K562 (cell line): ENCODE data around the gene MYO18B. TPM values are rescaled to one million over a fixed set of nuclear protein-coding genes. Genes with fewer than 3 reads are reported as not detected.

Source experiments
- HDAC3 ChIP-seq: fragments of 450-650 bp; IDR thresholded peaks from 2 replicates; pipeline ENCODE4 v1.6.1; 2018; ENCODE audit warnings: borderline replicate concordance, mild to moderate bottlenecking, moderate library complexity; ENCODE audit not compliant: partially characterized antibody
- KLF16 ChIP-seq: IDR thresholded peaks from 2 replicates; pipeline ENCODE4 v1.6.1; 2016; ENCODE audit warnings: antibody characterized with exemption
- RB1 ChIP-seq: fragments of 450-650 bp; IDR thresholded peaks from 2 replicates; pipeline ENCODE4 v1.6.1; 2017; ENCODE audit warnings: low read depth, mild to moderate bottlenecking
- RBM25 ChIP-seq: fragments of 200-400 bp; formaldehyde crosslinking; IDR thresholded peaks from 2 replicates; pipeline ENCODE4 v1.6.1; 2018; ENCODE audit warnings: low read length, low read depth, moderate library complexity; ENCODE audit not compliant: severe bottlenecking
- ZFX ChIP-seq: sonication (generic); formaldehyde crosslinking; IDR thresholded peaks from 2 replicates; pipeline ENCODE4 v1.8.0; 2022; ENCODE audit warnings: mild to moderate bottlenecking, missing genetic modification reagents, moderate library complexity
- ZNF23 ChIP-seq: fragments of 250-450 bp; sonication (Bioruptor Pico); IDR thresholded peaks from 2 replicates; pipeline ENCODE4 v1.4.0; 2020; ENCODE audit warnings: mild to moderate bottlenecking
- polyA plus RNA-seq, 8 experiments: library from polyadenylated mRNA; depleted of rRNA in 4 of 8; stranded (reverse) in 5 of 8; unstranded in 3 of 8; fragments of >200 nt; fragmentation: Nextera tagmentation in 2 of 8; fragmentation: Illumina TruSeq in 1 of 8; extraction: Ambion mirVana in 2 of 8; extraction: Trizol in 1 of 8; gene quantifications; 2 replicates each; pipeline versions ENCODE4 v1.2.1 to v1.2.3, GENCODE V29; 2011 to 2014; ENCODE audit warnings: inconsistent platforms in 1 of 8, missing spikeins in 1 of 8
- total RNA-seq, 7 experiments: library from RNA; depleted of rRNA in 6 of 7; stranded (reverse); fragments of >200 nt in 6 of 7; fragmentation: Illumina TruSeq in 2 of 7; extraction: Trizol in 2 of 7; gene quantifications; 2 replicates each; pipeline versions ENCODE4 v1.2.1 to v1.2.3, GENCODE V29; 2011 to 2021; ENCODE audit warnings: low replicate concordance in 1 of 7
- TF ChIP-seq, protein P1 (sequence below), 2 experiments: fragments of 450-650 bp in 1 of 2; sonication (generic) in 1 of 2; formaldehyde crosslinking in 1 of 2; IDR thresholded peaks; 2 replicates each; pipeline versions ENCODE4 v1.7.1 to v1.9.0; 2016 to 2022; ENCODE audit warnings: inconsistent platforms in 1 of 2, mild to moderate bottlenecking in 1 of 2, missing genetic modification reagents in 1 of 2
- TF ChIP-seq, protein P2 (sequence below): fragments of 450-650 bp; formaldehyde crosslinking; IDR thresholded peaks from 2 replicates; pipeline ENCODE4 v1.4.0; 2020; ENCODE audit warnings: mild to moderate bottlenecking, moderate library complexity

The MYO18B gene
- total and polyA plus RNA-seq, 9 of the 15 experiments (the other 6 are each of a cell fraction or from before 2014, with no cell fraction given), result 0.06 to 7.0 (median 4.3) TPM

DNA sequence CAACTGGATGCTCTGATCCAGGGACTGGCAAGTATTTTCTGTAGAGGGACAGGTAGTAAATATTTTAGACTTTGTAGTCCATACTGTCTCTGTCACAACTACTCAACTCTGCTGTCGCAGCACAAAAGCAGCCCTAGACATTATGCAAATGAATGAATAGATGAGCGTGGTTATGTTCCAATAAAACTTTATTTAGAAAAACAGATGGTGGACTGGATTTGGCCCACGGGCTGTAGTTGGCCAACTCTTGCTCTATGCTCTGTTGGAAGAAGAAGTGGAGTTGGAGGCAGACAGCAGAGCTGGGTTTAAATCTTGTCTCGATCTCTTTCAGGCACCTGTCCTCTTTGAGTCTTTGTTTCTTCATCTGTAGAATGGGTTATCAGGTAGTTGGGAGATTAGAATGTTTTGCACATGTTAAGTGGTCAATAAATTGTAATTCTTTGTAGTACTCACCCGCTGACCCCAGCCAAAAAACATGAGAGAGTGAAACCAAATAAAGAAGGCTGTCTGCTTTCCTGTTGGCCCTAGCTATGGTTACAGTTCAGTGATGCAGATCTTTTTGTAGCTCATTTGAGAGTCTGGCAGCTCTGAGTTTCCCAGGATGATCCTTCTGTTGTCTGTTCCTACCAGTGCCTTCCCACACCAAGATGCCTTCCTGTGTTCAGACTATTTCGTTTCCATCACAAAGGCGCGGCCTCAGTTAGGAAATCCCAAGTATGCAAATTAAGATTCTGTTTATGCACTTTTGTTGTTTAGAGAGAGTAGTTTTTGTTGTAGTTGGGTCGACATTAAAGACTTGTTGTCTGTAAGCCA is 229.2 kb downstream of the MYO18B start (continued):
- TF ChIP-seq, protein P1, sequence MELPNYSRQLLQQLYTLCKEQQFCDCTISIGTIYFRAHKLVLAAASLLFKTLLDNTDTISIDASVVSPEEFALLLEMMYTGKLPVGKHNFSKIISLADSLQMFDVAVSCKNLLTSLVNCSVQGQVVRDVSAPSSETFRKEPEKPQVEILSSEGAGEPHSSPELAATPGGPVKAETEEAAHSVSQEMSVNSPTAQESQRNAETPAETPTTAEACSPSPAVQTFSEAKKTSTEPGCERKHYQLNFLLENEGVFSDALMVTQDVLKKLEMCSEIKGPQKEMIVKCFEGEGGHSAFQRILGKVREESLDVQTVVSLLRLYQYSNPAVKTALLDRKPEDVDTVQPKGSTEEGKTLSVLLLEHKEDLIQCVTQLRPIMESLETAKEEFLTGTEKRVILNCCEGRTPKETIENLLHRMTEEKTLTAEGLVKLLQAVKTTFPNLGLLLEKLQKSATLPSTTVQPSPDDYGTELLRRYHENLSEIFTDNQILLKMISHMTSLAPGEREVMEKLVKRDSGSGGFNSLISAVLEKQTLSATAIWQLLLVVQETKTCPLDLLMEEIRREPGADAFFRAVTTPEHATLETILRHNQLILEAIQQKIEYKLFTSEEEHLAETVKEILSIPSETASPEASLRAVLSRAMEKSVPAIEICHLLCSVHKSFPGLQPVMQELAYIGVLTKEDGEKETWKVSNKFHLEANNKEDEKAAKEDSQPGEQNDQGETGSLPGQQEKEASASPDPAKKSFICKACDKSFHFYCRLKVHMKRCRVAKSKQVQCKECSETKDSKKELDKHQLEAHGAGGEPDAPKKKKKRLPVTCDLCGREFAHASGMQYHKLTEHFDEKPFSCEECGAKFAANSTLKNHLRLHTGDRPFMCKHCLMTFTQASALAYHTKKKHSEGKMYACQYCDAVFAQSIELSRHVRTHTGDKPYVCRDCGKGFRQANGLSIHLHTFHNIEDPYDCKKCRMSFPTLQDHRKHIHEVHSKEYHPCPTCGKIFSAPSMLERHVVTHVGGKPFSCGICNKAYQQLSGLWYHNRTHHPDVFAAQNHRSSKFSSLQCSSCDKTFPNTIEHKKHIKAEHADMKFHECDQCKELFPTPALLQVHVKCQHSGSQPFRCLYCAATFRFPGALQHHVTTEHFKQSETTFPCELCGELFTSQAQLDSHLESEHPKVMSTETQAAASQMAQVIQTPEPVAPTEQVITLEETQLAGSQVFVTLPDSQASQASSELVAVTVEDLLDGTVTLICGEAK (IDR thresholded peaks at IDR 0.05), result peak; percentile 84
- TF ChIP-seq, protein P1 (CRISPR knock-in tag; IDR thresholded peaks at IDR 0.05), result peak; percentile 66
- TF ChIP-seq HDAC3 (no peak), ZFX (no peak), RBM25 (peak; percentile 6), RB1 (no peak), KLF16 (no peak), ZNF23 (no peak)
- TF ChIP-seq, protein P2, sequence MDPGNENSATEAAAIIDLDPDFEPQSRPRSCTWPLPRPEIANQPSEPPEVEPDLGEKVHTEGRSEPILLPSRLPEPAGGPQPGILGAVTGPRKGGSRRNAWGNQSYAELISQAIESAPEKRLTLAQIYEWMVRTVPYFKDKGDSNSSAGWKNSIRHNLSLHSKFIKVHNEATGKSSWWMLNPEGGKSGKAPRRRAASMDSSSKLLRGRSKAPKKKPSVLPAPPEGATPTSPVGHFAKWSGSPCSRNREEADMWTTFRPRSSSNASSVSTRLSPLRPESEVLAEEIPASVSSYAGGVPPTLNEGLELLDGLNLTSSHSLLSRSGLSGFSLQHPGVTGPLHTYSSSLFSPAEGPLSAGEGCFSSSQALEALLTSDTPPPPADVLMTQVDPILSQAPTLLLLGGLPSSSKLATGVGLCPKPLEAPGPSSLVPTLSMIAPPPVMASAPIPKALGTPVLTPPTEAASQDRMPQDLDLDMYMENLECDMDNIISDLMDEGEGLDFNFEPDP (CRISPR knock-in tag), result no peak
- TF ChIP-seq, all 486 proteins: peak for 2
